K562 (cell line): Measurements from ENCODE around the gene KIF15. TPM values are rescaled to one million over a fixed set of nuclear protein-coding genes. Genes with fewer than 3 reads are reported as not detected.

ENCODE experiments used
- CBX5 ChIP-seq: IDR thresholded peaks from 2 replicates; pipeline ENCODE4 v1.6.1; 2014; ENCODE audit warnings: low read depth, borderline replicate concordance
- CXXC5 ChIP-seq: fragments of 250-450 bp; sonication (Bioruptor Pico); IDR thresholded peaks from 2 replicates; pipeline ENCODE4 v1.8.0; 2022; ENCODE audit warnings: inconsistent platforms, mild to moderate bottlenecking, moderate library complexity
- DNMT1 ChIP-seq: fragments of 450-650 bp; IDR thresholded peaks from 2 replicates; pipeline ENCODE4 v1.6.1; 2016; ENCODE audit warnings: antibody characterized with exemption, mild to moderate bottlenecking
- FOXM1 ChIP-seq, 2 experiments: fragments of 450-650 bp in 1 of 2; sonication (generic) in 1 of 2; formaldehyde crosslinking in 1 of 2; IDR thresholded peaks; 2 replicates each; pipeline versions ENCODE4 v1.6.1 to v1.9.0; 2017 to 2022; ENCODE audit warnings: low read depth in 2 of 2, mild to moderate bottlenecking in 2 of 2, missing genetic modification reagents in 1 of 2, moderate library complexity in 1 of 2
- HDAC1 ChIP-seq, 2 experiments: fragments of 450-650 bp; IDR thresholded peaks; 2 replicates each; pipeline ENCODE4 v1.6.1; 2016 to 2017; ENCODE audit warnings: inconsistent platforms in 1 of 2, mild to moderate bottlenecking in 1 of 2, moderate library complexity in 1 of 2
- HNRNPK ChIP-seq: fragments of 200-400 bp; formaldehyde crosslinking; IDR thresholded peaks from one replicate; pipeline ENCODE4 v1.6.1; 2018; ENCODE audit warnings: mild to moderate bottlenecking, low read depth, low read length; ENCODE audit not compliant: poor library complexity, severe bottlenecking
- HNRNPLL ChIP-seq: fragments of 200-400 bp; formaldehyde crosslinking; IDR thresholded peaks from 2 replicates; pipeline ENCODE4 v1.6.1; 2017; ENCODE audit warnings: low read length, low read depth, mild to moderate bottlenecking; ENCODE audit not compliant: poor library complexity, severe bottlenecking
- LCOR ChIP-seq: sonication (generic); formaldehyde crosslinking; IDR thresholded peaks from 2 replicates; pipeline ENCODE4 v1.8.0; 2022; ENCODE audit warnings: mild to moderate bottlenecking, missing genetic modification reagents
- MCM5 ChIP-seq: fragments of 450-650 bp; IDR thresholded peaks from 2 replicates; pipeline ENCODE4 v1.6.1; 2016; ENCODE audit warnings: low read depth
- MIER1 ChIP-seq: fragments of 450-650 bp; IDR thresholded peaks from 2 replicates; pipeline ENCODE4 v1.6.1; 2016; ENCODE audit warnings: antibody characterized with exemption, mild to moderate bottlenecking, low read depth
- NCOR1 ChIP-seq: fragments of 450-650 bp; IDR thresholded peaks from 2 replicates; pipeline ENCODE4 v1.6.1; 2016; ENCODE audit warnings: mild to moderate bottlenecking, moderate library complexity
- RFX5 ChIP-seq: IDR thresholded peaks from 2 replicates; pipeline ENCODE4 v1.6.1; 2011; ENCODE audit warnings: low read depth, mild to moderate bottlenecking, improper control_type of control experiment, low read length
- SREBF2 ChIP-seq: sonication (generic); formaldehyde crosslinking; IDR thresholded peaks from 2 replicates; pipeline ENCODE4 v1.4.0; 2020; ENCODE audit warnings: mild to moderate bottlenecking, missing genetic modification reagents
- SRF ChIP-seq, 2 experiments: fragments of 250-450, 450-650 bp in 1 of 2; sonication (Bioruptor Pico) in 1 of 2; sonication (generic) in 1 of 2; formaldehyde crosslinking; IDR thresholded peaks; 2 replicates each; pipeline versions ENCODE4 v1.5.0 to v1.5.1; 2020 to 2022; ENCODE audit warnings: mild to moderate bottlenecking in 1 of 2, missing genetic modification reagents in 1 of 2
- ZNF23 ChIP-seq: fragments of 250-450 bp; sonication (Bioruptor Pico); IDR thresholded peaks from 2 replicates; pipeline ENCODE4 v1.4.0; 2020; ENCODE audit warnings: mild to moderate bottlenecking
- polyA plus RNA-seq, 8 experiments: library from polyadenylated mRNA; depleted of rRNA in 4 of 8; stranded (reverse) in 5 of 8; unstranded in 3 of 8; fragments of >200 nt; fragmentation: Nextera tagmentation in 2 of 8; fragmentation: Illumina TruSeq in 1 of 8; extraction: Ambion mirVana in 2 of 8; extraction: Trizol in 1 of 8; gene quantifications; 2 replicates each; pipeline versions ENCODE4 v1.2.1 to v1.2.3, GENCODE V29; 2011 to 2014; ENCODE audit warnings: inconsistent platforms in 1 of 8, missing spikeins in 1 of 8
- total RNA-seq, 7 experiments: library from RNA; depleted of rRNA in 6 of 7; stranded (reverse); fragments of >200 nt in 6 of 7; fragmentation: Illumina TruSeq in 2 of 7; extraction: Trizol in 2 of 7; gene quantifications; 2 replicates each; pipeline versions ENCODE4 v1.2.1 to v1.2.3, GENCODE V29; 2011 to 2021; ENCODE audit warnings: low replicate concordance in 1 of 7
- TF ChIP-seq, protein P1 (sequence below): sonication (generic); formaldehyde crosslinking; IDR thresholded peaks from 2 replicates; pipeline ENCODE4 v1.8.0; 2023; ENCODE audit warnings: mild to moderate bottlenecking, missing genetic modification reagents
- TF ChIP-seq, protein P2 (sequence below): fragments of 450-650 bp; IDR thresholded peaks from 2 replicates; pipeline ENCODE4 v1.6.1; 2016; ENCODE audit warnings: mild to moderate bottlenecking
- TF ChIP-seq, protein P3 (sequence below): fragments of 450-650 bp; formaldehyde crosslinking; IDR thresholded peaks from 2 replicates; pipeline ENCODE4 v1.4.0; 2020; ENCODE audit warnings: mild to moderate bottlenecking, mixed read lengths
- TF ChIP-seq, protein P4 (sequence below): fragments of 250-450 bp; sonication (Bioruptor Pico); IDR thresholded peaks from 2 replicates; pipeline ENCODE4 v1.5.0; 2021; ENCODE audit warnings: mild to moderate bottlenecking, moderate library complexity

The KIF15 gene
- total and polyA plus RNA-seq, 9 of the 15 experiments (the other 6 are each of a cell fraction or from before 2014, with no cell fraction given), result 9.0 to 45.9 (median 26.0) TPM

DNA sequence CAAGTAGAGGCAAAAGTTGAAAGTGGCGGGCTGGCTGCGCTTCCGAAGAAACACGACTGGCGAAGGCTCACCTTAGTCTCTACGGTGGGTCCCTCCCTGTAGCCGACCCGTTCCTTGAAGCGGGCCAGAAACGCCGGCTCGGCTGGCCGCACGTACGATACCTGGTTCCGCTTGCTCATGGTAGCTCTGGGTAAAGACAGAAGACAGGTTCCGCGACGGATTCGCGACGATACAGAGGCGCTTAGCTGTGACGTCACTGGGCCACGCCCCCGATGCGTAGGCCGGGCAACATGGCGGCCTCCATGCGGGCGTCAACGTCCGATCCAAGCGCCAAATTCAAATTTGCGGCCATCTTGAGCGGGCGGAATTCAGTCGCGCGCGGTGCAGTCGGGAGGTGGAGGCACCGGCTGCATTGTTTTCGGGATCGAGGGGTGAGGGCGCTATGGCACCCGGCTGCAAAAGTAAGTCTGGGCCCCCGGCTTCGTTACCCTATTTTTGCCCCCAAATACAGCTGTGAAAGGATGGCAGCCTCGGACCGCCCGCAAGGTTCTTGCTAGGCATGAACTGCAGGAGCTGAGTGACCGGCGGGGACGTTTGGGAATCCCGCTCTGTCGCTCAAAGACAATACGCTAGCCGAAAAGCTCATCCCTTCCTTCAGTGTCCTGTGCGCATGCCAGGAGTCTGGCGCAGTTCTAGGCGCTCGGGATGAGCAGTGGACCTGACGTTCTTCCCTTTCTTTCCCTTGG is at the start of gene KIF15, which contains the start of gene KIAA1143 (continued):
- TF ChIP-seq FOXM1 (IDR thresholded peaks at IDR 0.05; ENCODE audit: low read depth) (peak; percentile 97), FOXM1 (CRISPR knock-in tag; IDR thresholded peaks at IDR 0.05; ENCODE audit: low read depth) (peak; percentile 97; the same call in 1 of the 2 replicates), HNRNPLL (peak; percentile 88), ZNF23 (no peak), CBX5 (peak; percentile 33; the same call in 1 of the 2 replicates), SREBF2 (CRISPR knock-in tag) (no peak), RFX5 (peak; percentile 70; the same call in 1 of the 2 replicates), HNRNPK (no peak), MCM5 (no peak), DNMT1 (no peak), NCOR1 (peak; percentile 58), HDAC1 (IDR thresholded peaks at IDR 0.05) (peak in 1 of 2 experiments; percentile 98; a peak in 2 of 4 replicates), SRF (CRISPR knock-in tag; IDR thresholded peaks at IDR 0.05) (no peak; a peak in 1 of 4 replicates), MIER1 (no peak), CXXC5 (CRISPR knock-in tag) (peak; percentile 100), LCOR (peak; percentile 99)
- TF ChIP-seq, protein P1, sequence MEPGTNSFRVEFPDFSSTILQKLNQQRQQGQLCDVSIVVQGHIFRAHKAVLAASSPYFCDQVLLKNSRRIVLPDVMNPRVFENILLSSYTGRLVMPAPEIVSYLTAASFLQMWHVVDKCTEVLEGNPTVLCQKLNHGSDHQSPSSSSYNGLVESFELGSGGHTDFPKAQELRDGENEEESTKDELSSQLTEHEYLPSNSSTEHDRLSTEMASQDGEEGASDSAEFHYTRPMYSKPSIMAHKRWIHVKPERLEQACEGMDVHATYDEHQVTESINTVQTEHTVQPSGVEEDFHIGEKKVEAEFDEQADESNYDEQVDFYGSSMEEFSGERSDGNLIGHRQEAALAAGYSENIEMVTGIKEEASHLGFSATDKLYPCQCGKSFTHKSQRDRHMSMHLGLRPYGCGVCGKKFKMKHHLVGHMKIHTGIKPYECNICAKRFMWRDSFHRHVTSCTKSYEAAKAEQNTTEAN (CRISPR knock-in tag), result peak; percentile 74; the same call in 1 of the 2 replicates
- TF ChIP-seq, protein P2, sequence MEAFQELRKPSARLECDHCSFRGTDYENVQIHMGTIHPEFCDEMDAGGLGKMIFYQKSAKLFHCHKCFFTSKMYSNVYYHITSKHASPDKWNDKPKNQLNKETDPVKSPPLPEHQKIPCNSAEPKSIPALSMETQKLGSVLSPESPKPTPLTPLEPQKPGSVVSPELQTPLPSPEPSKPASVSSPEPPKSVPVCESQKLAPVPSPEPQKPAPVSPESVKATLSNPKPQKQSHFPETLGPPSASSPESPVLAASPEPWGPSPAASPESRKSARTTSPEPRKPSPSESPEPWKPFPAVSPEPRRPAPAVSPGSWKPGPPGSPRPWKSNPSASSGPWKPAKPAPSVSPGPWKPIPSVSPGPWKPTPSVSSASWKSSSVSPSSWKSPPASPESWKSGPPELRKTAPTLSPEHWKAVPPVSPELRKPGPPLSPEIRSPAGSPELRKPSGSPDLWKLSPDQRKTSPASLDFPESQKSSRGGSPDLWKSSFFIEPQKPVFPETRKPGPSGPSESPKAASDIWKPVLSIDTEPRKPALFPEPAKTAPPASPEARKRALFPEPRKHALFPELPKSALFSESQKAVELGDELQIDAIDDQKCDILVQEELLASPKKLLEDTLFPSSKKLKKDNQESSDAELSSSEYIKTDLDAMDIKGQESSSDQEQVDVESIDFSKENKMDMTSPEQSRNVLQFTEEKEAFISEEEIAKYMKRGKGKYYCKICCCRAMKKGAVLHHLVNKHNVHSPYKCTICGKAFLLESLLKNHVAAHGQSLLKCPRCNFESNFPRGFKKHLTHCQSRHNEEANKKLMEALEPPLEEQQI, result peak; percentile 92
- TF ChIP-seq, protein P3, sequence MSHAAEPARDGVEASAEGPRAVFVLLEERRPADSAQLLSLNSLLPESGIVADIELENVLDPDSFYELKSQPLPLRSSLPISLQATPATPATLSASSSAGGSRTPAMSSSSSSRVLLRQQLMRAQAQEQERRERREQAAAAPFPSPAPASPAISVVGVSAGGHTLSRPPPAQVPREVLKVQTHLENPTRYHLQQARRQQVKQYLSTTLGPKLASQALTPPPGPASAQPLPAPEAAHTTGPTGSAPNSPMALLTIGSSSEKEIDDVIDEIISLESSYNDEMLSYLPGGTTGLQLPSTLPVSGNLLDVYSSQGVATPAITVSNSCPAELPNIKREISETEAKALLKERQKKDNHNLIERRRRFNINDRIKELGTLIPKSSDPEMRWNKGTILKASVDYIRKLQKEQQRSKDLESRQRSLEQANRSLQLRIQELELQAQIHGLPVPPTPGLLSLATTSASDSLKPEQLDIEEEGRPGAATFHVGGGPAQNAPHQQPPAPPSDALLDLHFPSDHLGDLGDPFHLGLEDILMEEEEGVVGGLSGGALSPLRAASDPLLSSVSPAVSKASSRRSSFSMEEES, result no peak
- TF ChIP-seq, protein P4, sequence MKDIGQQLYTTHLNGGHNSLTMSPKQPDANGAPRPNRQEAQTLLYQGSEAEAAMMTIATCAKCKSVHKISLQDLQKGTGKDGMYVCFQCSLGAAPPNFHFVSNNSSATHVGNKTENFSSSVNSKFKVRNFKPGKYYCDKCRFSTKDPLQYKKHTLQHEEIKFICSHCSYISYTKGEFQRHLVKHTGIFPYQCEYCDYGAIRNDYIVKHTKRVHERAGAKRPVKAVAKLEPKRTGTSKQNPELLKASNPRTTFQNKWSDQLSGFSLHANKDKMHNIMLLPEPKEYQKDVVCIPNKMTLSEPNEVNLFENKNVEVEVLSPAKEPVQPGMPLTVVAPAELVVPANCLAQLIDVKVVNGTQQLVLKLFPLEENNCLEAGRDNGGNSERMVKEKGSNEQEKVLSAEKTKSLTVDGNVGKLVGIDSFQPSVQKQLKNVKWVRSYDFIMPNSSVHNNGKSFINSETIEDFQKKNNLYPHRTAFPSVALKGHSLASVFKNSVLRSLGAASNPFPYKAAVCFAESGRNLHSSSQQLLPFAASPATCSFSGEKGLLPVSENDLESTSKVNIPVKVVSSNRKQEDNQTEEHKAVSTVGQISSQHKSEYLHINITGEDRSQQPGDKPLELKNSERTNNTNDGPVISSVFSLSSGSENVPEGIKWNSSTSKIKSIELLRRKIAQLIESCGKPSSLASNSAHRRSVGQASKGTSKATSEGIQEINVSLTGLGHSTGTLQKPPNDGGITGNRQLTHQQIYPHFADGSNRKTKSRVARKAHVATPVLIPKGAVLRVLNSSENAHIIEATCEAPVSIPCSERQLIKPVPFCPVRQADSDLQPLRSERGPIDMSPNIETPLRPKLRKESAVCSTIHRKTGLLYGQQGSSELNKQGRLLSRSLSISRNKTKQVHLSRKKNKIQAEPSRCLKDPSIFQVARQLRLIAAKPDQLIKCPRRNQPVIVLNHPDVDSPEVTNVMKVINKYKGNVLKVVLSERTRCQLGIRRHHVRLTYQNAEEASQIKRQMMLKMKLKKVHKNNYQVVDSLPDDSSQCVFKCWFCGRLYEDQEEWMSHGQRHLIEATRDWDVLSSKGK (CRISPR knock-in tag), result no peak
